Activated CD8-positive, alpha-beta memory T cell treated with anti-CD3 and anti-CD28 coated beads, Interleukin-2, amount 10 ng/mL, durations not matched to agents 7 days and 5 days (primary cell): ENCODE measurements around the gene CELSR2. TPM values are rescaled to one million over a fixed set of nuclear protein-coding genes. Genes with fewer than 3 reads are reported as not detected.
"Not testable (repeated sequence)": the region's sequence is repeated elsewhere in the genome, so short reads cannot be mapped to it uniquely, and the experiment has no call there.

Experiments
- ATAC-seq: fragments of 150-1000 bp; cut with Tn5 transposase; one replicate; pipeline ENCODE4 v1.10.0; 2021; ENCODE audit warnings: moderate library complexity
- CTCF ChIA-PET: fragments of 350-600 bp; sonication (Branson Sonifier 250); formaldehyde crosslinking; loops from one replicate; lab custom pipeline; 2021; ENCODE audit warnings: antibody characterized with exemption; lab: Charles Lee
- DNase-seq: peaks from one replicate; pipeline ENCODE4 v3.0.0-alpha.2; 2020
- H3K27ac Mint-ChIP-seq: one replicate; pipeline ENCODE4 v1.8.0; 2021; ENCODE audit warnings: mild to moderate bottlenecking, mixed read lengths
- H3K27me3 Mint-ChIP-seq: one replicate; pipeline ENCODE4 v1.8.0; 2021; ENCODE audit warnings: mixed read lengths
- H3K36me3 Mint-ChIP-seq: one replicate; pipeline ENCODE4 v1.8.0; 2021; ENCODE audit warnings: mild to moderate bottlenecking, mixed read lengths
- H3K4me1 Mint-ChIP-seq: one replicate; pipeline ENCODE4 v1.8.0; 2021; ENCODE audit warnings: mixed read lengths
- H3K4me3 Mint-ChIP-seq: one replicate; pipeline ENCODE4 v1.8.0; 2021; ENCODE audit warnings: mild to moderate bottlenecking, moderate library complexity, mixed read lengths
- H3K9me3 Mint-ChIP-seq: one replicate; pipeline ENCODE4 v1.8.0; 2022; ENCODE audit warnings: low read depth, mixed read lengths
- total RNA-seq, 2 experiments: library from RNA; stranded (reverse); gene quantifications; one replicate each; pipeline ENCODE4 v1.2.3, GENCODE V29; 2021

The CELSR2 gene
- total RNA-seq, 2 experiments from 2014 or later: 3.3 to 4.0 TPM

DNA sequence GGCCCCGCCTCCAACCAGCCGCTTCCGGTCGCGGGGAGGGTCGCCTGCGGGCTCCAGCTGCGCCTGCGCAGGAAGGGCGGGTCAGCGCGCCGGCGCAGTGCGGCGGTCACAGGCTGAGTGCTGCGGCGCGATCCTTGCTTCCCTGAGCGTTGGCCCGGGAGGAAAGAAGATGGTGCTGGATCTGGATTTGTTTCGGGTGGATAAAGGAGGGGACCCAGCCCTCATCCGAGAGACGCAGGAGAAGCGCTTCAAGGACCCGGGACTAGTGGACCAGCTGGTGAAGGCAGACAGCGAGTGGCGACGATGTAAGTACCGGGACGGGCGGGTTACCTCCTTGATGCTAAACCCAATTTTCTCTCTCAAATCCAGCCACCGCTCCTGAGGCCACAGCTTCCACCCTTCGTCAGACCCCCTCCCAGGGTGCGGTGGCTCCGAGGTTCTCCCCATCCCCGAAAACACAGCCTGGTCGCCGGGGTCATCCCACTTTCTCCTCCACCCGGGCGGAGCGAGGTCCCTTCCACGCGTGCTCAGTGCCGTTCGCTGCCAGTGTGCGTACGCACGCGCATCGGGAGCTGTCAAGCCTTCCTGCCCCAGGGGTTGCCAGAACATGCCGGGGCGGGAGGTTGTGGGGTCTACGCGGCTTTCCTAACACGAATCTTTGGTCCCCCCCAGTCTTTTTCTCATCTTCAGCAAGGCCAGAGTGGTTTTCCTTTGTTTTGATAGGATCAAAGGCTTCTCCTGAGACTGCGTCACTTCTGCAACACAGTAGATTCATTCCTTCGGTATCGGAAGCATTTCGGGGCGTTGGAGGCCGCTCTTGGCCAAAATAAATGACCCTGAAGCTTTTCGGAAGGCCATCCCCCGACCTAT is 35.3 kb upstream of the CELSR2 start, which contains the start of gene SARS1:
Gene SARS1 (plus strand): TSS at position 95 of the 870 bp plus-strand sequence. CDS start 75 bp downstream, at position 170.
- Mint-ChIP-seq H3K9me3 (no peaks in the 10 kb centered on the region), H3K27me3 (peaks cover 4% of the 10 kb centered on the region), H3K27ac (peak within 1 kb of the TSS; percentile 94), H3K4me1 (peaks cover 32% of the 10 kb centered on the region), H3K36me3 (peaks cover 36% of the 10 kb centered on the region), H3K4me3 (peak within 1 kb of the TSS; percentile 97)
- CTCF ChIA-PET: interaction anchor here (0.7 to 2.3 kb wide), 18 partner anchors 9 to 319 kb away, joined by 3 to 8 read pairs (median 4); partner anchors contain the start of genes CELSR2, ELAPOR1 and PSRC1
- DNase-seq (peak; percentile 89), ATAC-seq (peak; percentile 88)

DNA sequence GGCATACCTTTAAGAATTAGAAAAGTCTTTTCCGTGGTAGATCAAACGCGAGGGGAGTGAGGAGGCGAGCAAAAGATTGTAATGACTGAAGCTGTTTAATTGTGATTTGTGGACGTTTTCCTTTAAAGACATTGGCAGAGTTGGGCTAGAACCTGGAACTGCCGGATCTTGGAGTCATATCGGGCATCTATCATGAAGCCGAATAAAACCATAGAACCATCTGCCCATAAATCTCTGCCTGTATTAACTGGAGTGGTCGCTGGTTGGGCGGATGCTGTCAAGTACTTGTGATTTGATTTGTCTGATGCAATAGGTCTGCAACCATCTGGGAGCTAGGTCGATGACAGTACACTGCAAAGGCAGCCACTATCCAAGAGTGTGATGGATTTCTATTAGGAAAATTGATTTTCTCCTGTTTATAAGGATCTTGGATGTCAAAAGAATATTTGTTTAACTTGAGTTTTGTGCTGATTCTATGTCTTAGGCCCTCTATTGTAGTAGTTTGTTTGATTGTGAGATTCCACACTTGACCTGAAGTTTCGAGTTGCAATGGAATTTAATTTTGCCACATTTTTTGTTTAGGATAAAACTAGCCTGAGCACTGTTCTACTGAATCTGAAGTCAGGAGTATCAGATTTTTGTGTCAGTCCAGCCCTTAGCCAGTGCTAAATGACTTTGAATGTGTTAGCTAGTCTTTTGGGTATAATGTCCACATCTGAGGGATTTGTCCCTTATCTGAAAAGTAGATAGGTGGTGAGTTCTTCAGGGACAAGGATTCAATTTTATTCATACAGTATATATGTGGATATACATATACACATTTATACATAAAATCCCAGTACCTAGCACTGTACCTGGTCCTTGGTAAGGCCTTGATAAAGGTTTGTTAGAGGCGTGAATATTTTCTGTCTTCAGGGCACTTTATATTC is 34.4 kb upstream of the CELSR2 start:
- peak; percentile 52 for ATAC-seq
- no peaks in the 10 kb centered on the region for H3K27me3 Mint-ChIP-seq
- peaks cover 32% of the 10 kb centered on the region for H3K4me1 Mint-ChIP-seq
- peaks cover 38% of the 10 kb centered on the region for H3K36me3 Mint-ChIP-seq
- H3K4me3 Mint-ChIP-seq: peak overlapping the region; percentile 97
- peak overlapping the region; percentile 94 for H3K27ac Mint-ChIP-seq
- no peaks in the 10 kb centered on the region for H3K9me3 Mint-ChIP-seq
- CTCF ChIA-PET: interaction anchor here (1.0 to 1.9 kb wide), 8 partner anchors 8 to 318 kb away, joined by 3 to 8 read pairs (median 4); partner anchors contain the start of gene CELSR2
- DNase-seq: peak; percentile 78

DNA sequence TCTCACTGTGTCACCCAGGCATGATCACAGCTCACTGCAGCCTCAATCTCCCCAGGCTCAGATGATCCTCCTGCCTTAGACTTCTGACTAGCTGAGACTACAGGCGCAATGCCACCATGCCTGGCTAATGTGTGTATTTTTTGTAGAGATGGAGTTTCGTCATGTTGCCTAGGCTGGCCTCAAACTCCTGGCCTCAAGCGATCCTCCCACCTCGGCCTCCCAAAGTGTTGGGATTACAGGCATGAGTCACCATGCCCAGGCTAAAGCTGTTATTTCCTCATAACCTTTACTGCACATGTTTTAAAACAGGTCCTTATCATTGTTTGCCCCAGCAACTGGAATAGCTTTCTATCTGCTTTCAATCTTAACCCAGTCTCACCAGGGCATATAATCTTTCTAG is 32.7 kb upstream of the CELSR2 start:
- H3K27me3 Mint-ChIP-seq: no peaks in the 10 kb centered on the region
- H3K27ac Mint-ChIP-seq: peak overlapping the region; percentile 94
- CTCF ChIA-PET: interaction anchor here (1.3 to 1.5 kb wide), 2 partner anchors 11 to 15 kb away, joined by 3 to 5 read pairs; no protein-coding TSS in a partner anchor
- DNase-seq (no peak), ATAC-seq (no peak)
- H3K4me3 Mint-ChIP-seq: peak overlapping the region; percentile 97
- no peaks in the 10 kb centered on the region for H3K9me3 Mint-ChIP-seq
- peaks cover 51% of the 10 kb centered on the region for H3K36me3 Mint-ChIP-seq
- H3K4me1 Mint-ChIP-seq: peaks cover 39% of the 10 kb centered on the region

DNA sequence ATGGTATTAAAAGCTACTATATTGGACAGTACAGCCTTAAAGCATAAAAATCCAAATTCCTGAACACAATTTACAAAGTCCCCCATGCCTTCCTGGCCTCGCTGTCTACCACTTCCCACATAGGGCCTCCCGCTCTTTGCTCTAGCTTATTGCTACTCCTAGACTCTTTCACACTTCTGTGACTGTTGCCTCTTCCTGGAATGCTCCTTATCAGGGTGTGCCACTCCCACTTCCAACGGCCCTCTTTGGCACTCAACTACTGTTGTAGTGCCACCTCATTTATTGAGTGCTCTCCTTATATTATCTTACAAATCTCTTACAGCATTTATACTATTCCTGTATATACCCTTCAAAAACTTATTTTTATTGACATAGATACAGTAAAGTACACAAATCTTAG is 30.8 kb upstream of the CELSR2 start:
- no peak overlapping the region for H3K4me3 Mint-ChIP-seq
- CTCF ChIA-PET: interaction anchor here (0.5 to 0.7 kb wide), 4 partner anchors 8 to 1493 kb away, joined by 3 to 4 read pairs (median 4); no protein-coding TSS in a partner anchor
- no peaks in the 10 kb centered on the region for H3K27me3 Mint-ChIP-seq
- peak overlapping the region; percentile 61 for H3K27ac Mint-ChIP-seq
- peaks cover 46% of the 10 kb centered on the region for H3K4me1 Mint-ChIP-seq
- ATAC-seq (no peak), DNase-seq (no peak)
- peaks cover 64% of the 10 kb centered on the region for H3K36me3 Mint-ChIP-seq
- no peaks in the 10 kb centered on the region for H3K9me3 Mint-ChIP-seq

DNA sequence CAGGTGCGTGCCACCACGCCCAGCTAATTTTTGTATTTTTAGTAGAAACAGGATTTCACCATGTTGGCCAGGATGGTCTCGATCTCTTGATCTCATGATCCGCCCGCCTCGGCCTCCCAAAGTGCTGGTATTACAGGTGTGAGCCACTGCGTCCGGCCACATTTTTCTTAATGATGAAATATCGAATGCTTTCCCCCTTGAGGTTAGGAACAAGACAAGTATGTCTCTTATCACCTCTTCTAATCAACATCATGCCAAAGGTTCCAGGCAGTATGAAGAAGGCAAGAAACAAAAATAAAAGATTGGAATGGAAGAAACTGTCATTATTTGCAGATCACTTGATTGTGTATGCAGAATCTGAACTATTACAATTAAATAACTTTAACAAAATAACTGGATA is 28.1 kb upstream of the CELSR2 start:
- ATAC-seq, H3K9me3 Mint-ChIP-seq, H3K27me3 Mint-ChIP-seq, H3K27ac Mint-ChIP-seq, H3K4me3 Mint-ChIP-seq, DNase-seq: not testable (repeated sequence)
- CTCF ChIA-PET: interaction anchor here (1.6 kb wide), 1 partner anchor 311 kb away, joined by 4 read pairs; no protein-coding TSS in a partner anchor
- Mint-ChIP-seq H3K36me3 (peaks cover 66% of the 10 kb centered on the region), H3K4me1 (peaks cover 39% of the 10 kb centered on the region)

DNA sequence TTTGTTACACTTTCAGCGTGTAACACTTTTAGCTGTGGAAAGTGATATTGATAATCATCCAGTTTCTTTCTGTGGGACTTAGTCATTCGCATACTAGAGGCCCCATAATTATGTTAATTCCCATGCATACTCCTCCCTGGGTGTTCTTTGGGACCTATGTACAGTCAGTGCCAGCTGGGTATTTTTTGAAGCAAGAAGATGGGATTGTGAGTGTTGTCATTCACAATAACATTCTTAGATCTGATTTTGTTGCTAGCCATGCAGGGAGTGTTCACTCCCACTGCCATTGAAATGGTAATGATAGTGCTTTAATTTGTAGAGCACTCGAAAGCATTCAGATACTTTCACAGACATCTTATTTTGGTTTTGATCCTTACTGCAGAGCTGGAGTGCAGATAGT is 24.0 kb upstream of the CELSR2 start:
- CTCF ChIA-PET: interaction anchor here (0.9 to 1.4 kb wide), 5 partner anchors 11 to 307 kb away, joined by 3 to 6 read pairs (median 5); partner anchors contain the start of gene SARS1
- no peaks in the 10 kb centered on the region for H3K27me3 Mint-ChIP-seq
- no peak for DNase-seq
- H3K27ac Mint-ChIP-seq: peak overlapping the region; percentile 42
- no peak for ATAC-seq
- H3K36me3 Mint-ChIP-seq: peaks cover 59% of the 10 kb centered on the region
- H3K4me1 Mint-ChIP-seq: peaks cover 20% of the 10 kb centered on the region
- H3K4me3 Mint-ChIP-seq: no peak overlapping the region
- H3K9me3 Mint-ChIP-seq: no peaks in the 10 kb centered on the region

DNA sequence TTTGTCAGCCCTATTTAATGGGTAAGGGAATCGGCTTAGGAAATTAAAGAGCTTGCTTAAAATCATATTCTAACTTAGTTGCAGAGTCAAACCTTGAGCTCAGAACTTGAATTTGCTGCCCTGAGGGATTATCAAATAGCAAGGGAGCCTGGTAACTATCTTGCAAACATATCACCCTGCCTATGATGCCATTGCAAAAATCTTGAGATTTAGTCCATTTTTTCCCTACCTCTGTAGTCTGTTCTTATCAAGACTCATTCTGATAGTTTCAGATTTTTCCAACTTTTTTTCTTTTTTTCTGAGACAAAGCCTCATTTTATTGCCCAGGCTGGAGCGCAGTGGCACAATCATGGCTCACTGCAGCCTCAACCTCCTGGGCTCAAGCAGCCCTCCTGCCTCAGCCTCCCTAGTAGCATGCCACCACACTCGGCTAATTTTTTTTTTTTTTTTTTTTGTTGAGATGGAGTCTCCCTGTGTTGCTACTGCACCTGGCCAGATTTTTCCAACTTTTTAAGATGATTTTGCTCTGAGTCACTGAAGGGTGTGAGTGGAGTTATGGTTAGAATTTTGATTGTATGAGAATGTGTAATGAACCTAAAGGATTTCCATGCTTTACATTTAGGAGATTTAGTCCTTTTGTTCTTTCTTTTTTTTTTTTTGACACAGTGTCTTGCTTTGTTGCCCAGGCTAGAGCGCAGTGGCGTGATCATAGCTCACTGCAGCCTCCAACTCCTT is 23.5 kb upstream of the CELSR2 start:
- Mint-ChIP-seq H3K27ac (no peak overlapping the region), H3K36me3 (peaks cover 57% of the 10 kb centered on the region), H3K9me3 (no peaks in the 10 kb centered on the region), H3K4me3 (no peak overlapping the region), H3K27me3 (no peaks in the 10 kb centered on the region), H3K4me1 (peaks cover 17% of the 10 kb centered on the region)
- DNase-seq (no peak), ATAC-seq (no peak)
- CTCF ChIA-PET: interaction anchor here (1.2 to 1.4 kb wide), 3 partner anchors 11 to 307 kb away, joined by 3 to 6 read pairs (median 6); no protein-coding TSS in a partner anchor

DNA sequence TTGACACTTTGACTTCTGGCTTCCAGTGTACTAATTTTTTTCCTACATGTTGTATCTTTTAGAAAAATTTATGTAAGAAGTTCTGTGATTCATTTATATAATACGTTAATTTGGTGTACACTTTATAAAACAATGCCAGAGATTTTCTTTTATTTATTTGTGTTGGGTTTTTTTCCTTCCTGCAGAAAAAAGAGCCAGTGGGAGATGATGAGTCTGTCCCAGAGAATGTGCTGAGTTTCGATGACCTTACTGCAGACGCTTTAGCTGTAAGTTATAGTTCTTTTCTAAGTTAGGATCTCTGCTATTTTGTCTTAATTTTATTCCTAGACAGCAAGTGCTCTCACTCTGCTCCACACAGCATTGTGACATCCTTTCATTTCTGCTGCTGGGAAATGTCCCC is 21.2 kb upstream of the CELSR2 start:
- CTCF ChIA-PET: interaction anchor here (0.9 to 1.0 kb wide), 2 partner anchors 10 to 11 kb away, joined by 3 to 4 read pairs; no protein-coding TSS in a partner anchor

DNA sequence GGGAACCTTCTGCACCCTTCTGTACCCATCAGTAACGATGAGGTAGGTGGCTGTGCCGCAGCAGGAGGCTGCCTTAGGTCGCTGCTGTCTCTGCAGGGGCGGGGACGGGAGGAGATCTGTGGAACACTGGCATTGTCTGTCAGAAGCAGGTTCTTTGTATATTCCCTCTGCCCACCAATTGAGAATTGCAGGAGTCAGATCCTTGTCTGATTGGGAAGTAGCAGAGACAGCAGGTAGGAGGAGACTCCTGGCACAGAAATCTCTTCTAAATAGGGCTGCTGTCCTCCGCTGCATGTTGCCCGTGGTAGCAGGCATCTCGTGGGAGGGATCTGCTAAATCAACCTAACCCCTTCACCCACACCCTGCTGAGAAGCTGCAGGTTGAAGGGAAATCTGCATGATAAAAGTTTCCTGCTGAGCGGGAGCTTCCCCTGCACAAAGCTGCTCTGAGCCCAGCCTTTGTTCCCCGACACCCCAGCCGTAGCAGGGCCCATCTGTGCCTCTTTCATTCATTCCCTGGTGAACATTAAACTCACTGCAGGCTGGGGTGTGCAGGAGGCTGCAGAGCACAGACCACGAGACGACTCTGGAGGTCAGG is 19.7 kb upstream of the CELSR2 start:
- no peak overlapping the region for H3K27ac Mint-ChIP-seq
- H3K4me1 Mint-ChIP-seq: peaks cover 10% of the 10 kb centered on the region
- no peak overlapping the region for H3K4me3 Mint-ChIP-seq
- H3K27me3 Mint-ChIP-seq: no peaks in the 10 kb centered on the region
- CTCF ChIA-PET: no interaction called here
- ATAC-seq: no peak
- H3K9me3 Mint-ChIP-seq: no peaks in the 10 kb centered on the region
- DNase-seq: no peak
- peaks cover 51% of the 10 kb centered on the region for H3K36me3 Mint-ChIP-seq

More for the DNA sequence above, 21.2 kb upstream of the CELSR2 start:
- Mint-ChIP-seq H3K9me3 (no peaks in the 10 kb centered on the region), H3K27ac (peak overlapping the region; percentile 11), H3K27me3 (no peaks in the 10 kb centered on the region), H3K4me1 (peaks cover 8% of the 10 kb centered on the region), H3K36me3 (peaks cover 57% of the 10 kb centered on the region), H3K4me3 (no peak overlapping the region)
- ATAC-seq: no peak
- DNase-seq: no peak

DNA sequence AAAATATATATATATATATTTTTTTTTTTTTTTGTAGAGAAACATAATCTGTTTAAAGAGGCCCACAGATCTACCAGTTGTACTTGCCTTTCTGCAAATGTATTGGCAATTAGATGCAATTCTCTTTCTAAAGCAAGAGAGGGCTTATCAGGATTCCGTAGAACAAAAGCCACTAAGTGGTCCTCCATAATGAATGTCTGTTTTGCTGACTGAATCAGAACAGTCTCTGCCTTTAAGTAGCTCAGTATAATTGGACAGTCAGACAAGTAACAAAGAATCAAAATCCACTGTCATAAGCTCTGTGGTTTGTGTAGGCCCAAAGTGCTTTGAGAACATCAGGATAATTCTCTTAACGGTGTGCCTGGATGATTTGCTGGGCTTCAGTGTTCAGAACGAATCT is 18.3 kb upstream of the CELSR2 start:
- Mint-ChIP-seq H3K27me3 (no peaks in the 10 kb centered on the region), H3K36me3 (peaks cover 53% of the 10 kb centered on the region), H3K4me1 (peaks cover 13% of the 10 kb centered on the region), H3K9me3 (no peaks in the 10 kb centered on the region), H3K27ac (no peak overlapping the region), H3K4me3 (no peak overlapping the region)
- ATAC-seq (no peak), DNase-seq (no peak)
- CTCF ChIA-PET: interaction anchor here (1.2 to 1.9 kb wide), 3 partner anchors 8 to 33 kb away, joined by 3 to 5 read pairs (median 4); no protein-coding TSS in a partner anchor

DNA sequence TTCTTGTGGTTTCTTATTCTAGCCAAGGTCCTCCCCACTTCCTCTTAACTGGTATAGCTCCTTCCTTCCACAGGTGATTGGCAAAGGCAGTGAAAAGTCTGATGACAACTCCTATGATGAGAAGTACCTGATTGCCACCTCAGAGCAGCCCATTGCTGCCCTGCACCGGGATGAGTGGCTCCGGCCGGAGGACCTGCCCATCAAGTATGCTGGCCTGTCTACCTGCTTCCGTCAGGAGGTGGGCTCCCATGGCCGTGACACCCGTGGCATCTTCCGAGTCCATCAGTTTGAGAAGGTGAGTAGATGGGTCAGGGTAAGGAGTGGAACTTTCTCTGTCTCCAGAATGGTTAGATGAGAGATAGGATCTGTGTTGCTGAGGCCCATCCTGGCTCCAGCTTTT is 14.2 kb upstream of the CELSR2 start:
- DNase-seq (no peak), ATAC-seq (no peak)
- CTCF ChIA-PET: interaction anchor here (1.4 to 2.0 kb wide), 2 partner anchors 21 to 164 kb away, joined by 5 read pairs; no protein-coding TSS in a partner anchor
- Mint-ChIP-seq H3K4me1 (peaks cover 13% of the 10 kb centered on the region), H3K9me3 (no peaks in the 10 kb centered on the region), H3K27me3 (no peaks in the 10 kb centered on the region), H3K27ac (peak overlapping the region; percentile 33), H3K36me3 (peaks cover 46% of the 10 kb centered on the region), H3K4me3 (no peak overlapping the region)

DNA sequence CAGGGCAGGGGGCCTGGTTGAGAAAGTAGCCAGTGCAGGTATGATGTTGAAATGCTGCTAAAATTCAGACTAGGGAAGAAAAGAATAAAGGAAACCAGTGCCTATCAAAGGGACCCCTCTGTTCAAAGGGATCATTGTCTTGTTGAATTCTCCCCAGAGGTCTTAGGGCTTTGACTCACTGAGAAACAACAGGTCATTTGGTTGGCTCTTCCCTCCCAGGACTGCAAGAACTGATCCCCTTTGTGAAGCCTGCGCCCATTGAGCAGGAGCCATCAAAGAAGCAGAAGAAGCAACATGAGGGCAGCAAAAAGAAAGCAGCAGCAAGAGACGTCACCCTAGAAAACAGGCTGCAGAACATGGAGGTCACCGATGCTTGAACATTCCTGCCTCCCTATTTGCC is 11.8 kb upstream of the CELSR2 start:
- Mint-ChIP-seq H3K27ac (no peak overlapping the region), H3K36me3 (peaks cover 30% of the 10 kb centered on the region), H3K4me3 (no peak overlapping the region), H3K4me1 (peaks cover 13% of the 10 kb centered on the region), H3K9me3 (no peaks in the 10 kb centered on the region), H3K27me3 (peaks cover 2% of the 10 kb centered on the region)
- CTCF ChIA-PET: interaction anchor here (0.9 to 1.4 kb wide), 3 partner anchors 36 to 189 kb away, joined by 3 to 4 read pairs (median 3); partner anchors contain the start of gene PSMA5
- DNase-seq: no peak
- ATAC-seq: no peak
